ENCODE data around the gene DENND1C. TPM values are rescaled to one million over a fixed set of nuclear protein-coding genes. Genes with fewer than 3 reads are reported as not detected.

The DENND1C gene
- total RNA-seq, 1 experiment from 2014 or later: 0.11 TPM

DNA sequence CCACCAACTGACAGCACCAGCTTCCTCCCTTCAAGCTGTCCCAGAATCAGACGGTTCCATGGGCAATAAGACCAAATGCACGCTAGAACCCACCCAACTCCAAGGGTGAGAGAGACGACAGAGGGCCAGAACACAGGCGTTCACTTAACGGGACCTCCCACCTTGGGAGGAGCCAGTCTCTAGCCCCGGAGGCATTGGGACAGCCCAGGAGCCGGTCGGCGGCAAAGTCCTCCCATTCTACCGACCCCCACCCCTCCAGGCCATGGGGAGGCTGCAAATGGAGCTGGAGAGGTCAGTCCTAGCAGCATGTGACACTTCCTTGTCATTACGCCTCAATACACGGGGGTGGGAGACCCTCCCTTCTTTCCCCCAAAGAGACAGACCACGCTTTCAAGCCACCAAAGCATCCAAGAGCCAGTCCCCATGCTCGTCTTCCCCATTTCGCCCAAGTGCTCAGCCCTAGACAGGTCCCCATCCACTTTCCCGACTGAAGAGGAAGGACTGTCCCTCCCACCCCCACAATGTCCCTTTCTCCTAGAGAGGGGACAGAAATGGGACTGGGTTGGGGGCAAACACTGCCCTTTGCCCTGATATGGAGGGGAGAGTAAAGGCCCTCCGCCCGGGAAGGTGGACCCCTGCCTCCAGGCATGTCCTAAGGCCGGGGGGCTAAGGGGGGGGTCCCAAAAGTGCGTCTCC lies 57.9 kb downstream of the DENND1C start:
- H3K36me3 ChIP-seq (ENCODE audit: insufficient read depth, low read length, poor library complexity, severe bottlenecking): peaks cover 43% of the 10 kb centered on the region
- ChIA-PET POLR2A (ENCODE audit: low non-redundant PET) (no interaction called here), CTCF (no interaction called here)
- H3K4me1 ChIP-seq (ENCODE audit: insufficient read depth, low read length, poor library complexity, severe bottlenecking): peaks cover 14% of the 10 kb centered on the region
- no peaks in the 10 kb centered on the region for H3K9me3 ChIP-seq (ENCODE audit: low read depth, low read length, poor library complexity, severe bottlenecking)
- DNase-seq (ENCODE audit: low spot score): peak; percentile 61
- no peaks in the 10 kb centered on the region for H3K27me3 ChIP-seq (replicated peaks; ENCODE audit: insufficient read depth, low read depth, low read length, poor library complexity)
- TSS peak; percentile 43 for BruUV-seq (replicated peaks)
- H3K27ac ChIP-seq (ENCODE audit: low read depth, low read length, poor library complexity, severe bottlenecking): peak overlapping the region; percentile 86
- intact Hi-C loops (cut with micrococcal nuclease; ENCODE audit: unreplicated experiment): loop anchor here (5.0 kb wide), 1 partner anchor 51 kb away; the partner anchor contains the start of gene ALKBH7
- TF ChIP-seq EZH2 (IDR thresholded peaks at IDR 0.05; ENCODE audit: borderline replicate concordance, low read depth, low read length, poor library complexity, severe bottlenecking): no peak
- TF ChIP-seq CTCF (conservative IDR thresholded peaks at IDR 0.05; ENCODE audit: low read depth, low read length): no peak
- peak overlapping the region; percentile 99 for H3K4me3 ChIP-seq (ENCODE audit: low read depth, low read length, poor library complexity, severe bottlenecking)

- no peaks in the 10 kb centered on the region for H3K9me3 ChIP-seq (ENCODE audit: low read depth, low read length, poor library complexity, severe bottlenecking)
- ChIA-PET POLR2A (ENCODE audit: low non-redundant PET) (no interaction called here), CTCF (no interaction called here)
- DNase-seq (ENCODE audit: low spot score): no peak
- peak overlapping the region; percentile 52 for H3K27ac ChIP-seq (ENCODE audit: low read depth, low read length, poor library complexity, severe bottlenecking)
- H3K4me1 ChIP-seq (ENCODE audit: insufficient read depth, low read length, poor library complexity, severe bottlenecking): peaks cover 14% of the 10 kb centered on the region
- no peak overlapping the region for H3K4me3 ChIP-seq (ENCODE audit: low read depth, low read length, poor library complexity, severe bottlenecking)
- peaks cover 66% of the 10 kb centered on the region for H3K36me3 ChIP-seq (ENCODE audit: insufficient read depth, low read length, poor library complexity, severe bottlenecking)
- no TSS peak for BruUV-seq (replicated peaks)
- intact Hi-C loops (cut with micrococcal nuclease; ENCODE audit: unreplicated experiment): loop anchor here (5.0 kb wide), 1 partner anchor 49 kb away; the partner anchor contains the start of gene ALKBH7
- TF ChIP-seq EZH2 (IDR thresholded peaks at IDR 0.05; ENCODE audit: borderline replicate concordance, low read depth, low read length, poor library complexity, severe bottlenecking): no peak
- no peak for TF ChIP-seq CTCF (conservative IDR thresholded peaks at IDR 0.05; ENCODE audit: low read depth, low read length)
- H3K27me3 ChIP-seq (replicated peaks; ENCODE audit: insufficient read depth, low read depth, low read length, poor library complexity): no peaks in the 10 kb centered on the region
These were observed 60.2 kb downstream of the DENND1C start for GRCh38 chr19:6421075-6422014.

DNA sequence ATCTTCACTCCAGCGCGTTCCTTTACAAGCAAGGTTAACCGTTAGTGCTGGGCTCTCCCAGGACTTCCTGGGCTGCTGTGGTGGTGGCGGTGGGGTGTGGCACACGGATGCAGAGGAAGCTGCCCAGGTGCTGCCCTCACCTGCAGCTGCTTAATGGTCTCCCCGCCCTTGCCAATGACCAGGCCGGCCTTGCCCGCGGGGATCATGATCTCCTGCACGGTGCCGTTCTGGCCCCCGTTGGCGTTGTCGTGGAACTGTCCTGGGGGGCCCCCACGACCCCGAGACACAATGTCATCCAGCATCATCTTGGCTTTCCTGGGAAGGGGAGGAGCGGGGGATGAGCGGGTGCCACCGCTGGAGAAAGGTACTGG lies 63.0 kb downstream of the DENND1C start:
- intact Hi-C loops (cut with micrococcal nuclease; ENCODE audit: unreplicated experiment): no loop called here
- no peaks in the 10 kb centered on the region for H3K27me3 ChIP-seq (replicated peaks; ENCODE audit: insufficient read depth, low read depth, low read length, poor library complexity)
- CTCF ChIA-PET: no interaction called here
- no peak for DNase-seq (ENCODE audit: low spot score)
- POLR2A ChIA-PET (ENCODE audit: low non-redundant PET): no interaction called here
- no TSS peak for BruUV-seq (replicated peaks)
- H3K9me3 ChIP-seq (ENCODE audit: low read depth, low read length, poor library complexity, severe bottlenecking): no peaks in the 10 kb centered on the region
- peaks cover 14% of the 10 kb centered on the region for H3K4me1 ChIP-seq (ENCODE audit: insufficient read depth, low read length, poor library complexity, severe bottlenecking)
- no peak overlapping the region for H3K4me3 ChIP-seq (ENCODE audit: low read depth, low read length, poor library complexity, severe bottlenecking)
- H3K36me3 ChIP-seq (ENCODE audit: insufficient read depth, low read length, poor library complexity, severe bottlenecking): peaks cover 91% of the 10 kb centered on the region
- no peak for TF ChIP-seq CTCF (conservative IDR thresholded peaks at IDR 0.05; ENCODE audit: low read depth, low read length)
- no peak for TF ChIP-seq EZH2 (IDR thresholded peaks at IDR 0.05; ENCODE audit: borderline replicate concordance, low read depth, low read length, poor library complexity, severe bottlenecking)
- H3K27ac ChIP-seq (ENCODE audit: low read depth, low read length, poor library complexity, severe bottlenecking): no peak overlapping the region
